Activated CD4-positive, alpha-beta T cell treated with anti-CD3 and anti-CD28 coated beads, Interleukin-2, amount 10 ng/mL, durations not matched to agents 7 days and 5 days (primary cell): ENCODE measurements around the gene SNRNP40. TPM values are rescaled to one million over a fixed set of nuclear protein-coding genes. Genes with fewer than 3 reads are reported as not detected.
A peak's percentile ranks its signal among the peaks of the same experiment; 100 is the strongest.

ENCODE experiments used
- CTCF ChIA-PET: fragments of 350-600 bp; sonication (Branson Sonifier 250); formaldehyde crosslinking; loops from one replicate; lab custom pipeline; 2021; ENCODE audit warnings: antibody characterized with exemption; lab: Charles Lee
- POLR2A ChIA-PET: fragments of 350-600 bp; sonication (Branson Sonifier 250); formaldehyde crosslinking; loops from one replicate; lab custom pipeline; 2021; ENCODE audit warnings: antibody characterized with exemption; lab: Charles Lee
- DNase-seq: peaks from one replicate; pipeline ENCODE4 v3.0.0-alpha.2; 2020
- H3K27ac Mint-ChIP-seq: one replicate; pipeline ENCODE4 v1.8.0; 2021; ENCODE audit warnings: mild to moderate bottlenecking, moderate library complexity, mixed read lengths
- H3K27me3 Mint-ChIP-seq: one replicate; pipeline ENCODE4 v1.8.0; 2021; ENCODE audit warnings: mixed read lengths
- H3K36me3 Mint-ChIP-seq: one replicate; pipeline ENCODE4 v1.8.0; 2021; ENCODE audit warnings: low read depth, mixed read lengths
- H3K4me1 Mint-ChIP-seq: one replicate; pipeline ENCODE4 v1.8.0; 2021; ENCODE audit warnings: mixed read lengths
- H3K4me3 Mint-ChIP-seq: one replicate; pipeline ENCODE4 v1.8.0; 2021; ENCODE audit warnings: mild to moderate bottlenecking, moderate library complexity, mixed read lengths
- H3K9me3 Mint-ChIP-seq: one replicate; pipeline ENCODE4 v1.8.0; 2021; ENCODE audit warnings: mixed read lengths
- total RNA-seq, 2 experiments: library from RNA; stranded (reverse); gene quantifications; one replicate each; pipeline ENCODE4 v1.2.3, GENCODE V29; 2021

SNRNP40 gene
- total RNA-seq, 2 experiments from 2014 or later: 90.3 to 106 TPM

DNA sequence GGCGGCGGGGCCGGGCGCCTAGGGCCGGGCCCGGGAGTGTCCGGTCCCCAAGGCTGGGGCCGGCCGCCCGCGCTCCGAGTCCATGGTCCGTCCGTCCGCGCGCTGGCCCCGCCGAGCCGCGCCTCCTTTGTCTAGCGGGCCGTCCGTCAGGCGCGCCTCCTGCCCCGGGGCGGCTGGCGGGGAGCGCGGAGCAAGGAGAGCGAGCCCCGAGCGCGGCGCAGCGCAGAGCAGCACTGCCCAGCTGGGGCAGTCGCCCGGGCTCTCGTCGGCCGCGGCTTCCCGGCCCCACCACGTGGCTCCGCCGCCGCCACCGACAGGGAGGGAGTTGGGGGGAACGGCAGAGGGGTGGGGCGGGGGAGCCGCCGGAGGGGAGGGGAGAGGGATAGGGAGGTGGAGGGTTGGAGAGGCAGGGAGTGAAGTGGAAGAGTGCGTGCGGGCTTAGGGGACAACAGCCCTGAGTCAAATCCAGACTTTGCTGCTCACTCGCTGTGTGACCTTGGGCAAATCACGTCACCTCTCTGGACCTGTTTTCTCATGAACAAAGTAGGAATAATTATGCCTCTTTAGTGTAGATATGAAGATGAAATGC lies 56.8 kb downstream of the SNRNP40 start, which contains the start of gene NKAIN1:
Gene NKAIN1 (minus strand): TSS at position 235 of the 589 bp plus-strand sequence. CDS start 340 bp downstream, outside the sequence.
- Mint-ChIP-seq H3K9me3 (no peaks in the 10 kb centered on the region), H3K36me3 (peaks cover 5% of the 10 kb centered on the region), H3K27me3 (peaks cover 51% of the 10 kb centered on the region), H3K4me3 (peak within 1 kb of the TSS; percentile 61), H3K4me1 (peaks cover 21% of the 10 kb centered on the region), H3K27ac (peak within 1 kb of the TSS; percentile 50)
- POLR2A ChIA-PET: no interaction called here
- CTCF ChIA-PET: no interaction called here
- DNase-seq: no peak

GRCh38 chr1:31238986-31239613 lies 57.5 kb downstream of the SNRNP40 start:
- no peaks in the 10 kb centered on the region for H3K9me3 Mint-ChIP-seq
- H3K4me1 Mint-ChIP-seq: peaks cover 21% of the 10 kb centered on the region
- H3K27me3 Mint-ChIP-seq: peaks cover 52% of the 10 kb centered on the region
- CTCF ChIA-PET: no interaction called here
- peak; percentile 8 for DNase-seq
- no peak overlapping the region for H3K27ac Mint-ChIP-seq
- peak overlapping the region; percentile 61 for H3K4me3 Mint-ChIP-seq
- POLR2A ChIA-PET: no interaction called here
- H3K36me3 Mint-ChIP-seq: peaks cover 5% of the 10 kb centered on the region

DNA sequence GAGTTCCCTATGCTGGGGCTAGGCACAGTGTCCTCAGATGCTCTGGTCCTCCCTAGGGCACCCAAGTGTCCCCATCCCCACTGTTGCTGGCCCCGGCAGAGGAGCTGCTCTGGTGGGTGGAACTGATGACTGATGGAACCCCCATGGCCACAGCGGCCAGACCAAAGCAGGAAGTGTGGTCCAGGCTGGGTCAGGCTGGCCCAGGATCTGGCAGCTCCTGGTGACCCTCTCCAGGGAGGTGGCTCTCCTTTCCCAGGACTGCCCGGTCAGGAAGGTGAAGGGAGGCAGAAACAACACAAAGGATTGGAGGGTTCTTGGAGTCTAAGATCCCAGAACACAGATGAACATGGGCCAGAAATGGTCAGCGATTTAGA lies 58.0 kb downstream of the SNRNP40 start:
- ChIA-PET CTCF (no interaction called here), POLR2A (interaction anchor here (0.6 kb wide), 1 partner anchor 87 kb away, joined by 3 read pairs; no protein-coding TSS in a partner anchor)
- Mint-ChIP-seq H3K9me3 (no peaks in the 10 kb centered on the region), H3K27ac (no peak overlapping the region), H3K36me3 (peaks cover 5% of the 10 kb centered on the region), H3K4me1 (peaks cover 21% of the 10 kb centered on the region), H3K27me3 (peaks cover 52% of the 10 kb centered on the region), H3K4me3 (peak overlapping the region; percentile 61)
- no peak for DNase-seq

GRCh38 chr1:31234870-31235269 lies 61.7 kb downstream of the SNRNP40 start:
- H3K27me3 Mint-ChIP-seq: peaks cover 39% of the 10 kb centered on the region
- no peak overlapping the region for H3K27ac Mint-ChIP-seq
- peaks cover 5% of the 10 kb centered on the region for H3K4me1 Mint-ChIP-seq
- H3K9me3 Mint-ChIP-seq: no peaks in the 10 kb centered on the region
- peaks cover under 1% of the 10 kb centered on the region for H3K36me3 Mint-ChIP-seq
- H3K4me3 Mint-ChIP-seq: no peak overlapping the region
- CTCF ChIA-PET: interaction anchor here (0.6 to 1.1 kb wide), 2 partner anchors 12 to 16 kb away, joined by 3 read pairs; no protein-coding TSS in a partner anchor
- no peak for DNase-seq
- POLR2A ChIA-PET: no interaction called here

GRCh38 chr1:31234123-31234708 lies 62.4 kb downstream of the SNRNP40 start:
- Mint-ChIP-seq H3K4me3 (no peak overlapping the region), H3K36me3 (no peaks in the 10 kb centered on the region), H3K9me3 (no peaks in the 10 kb centered on the region), H3K27me3 (peaks cover 38% of the 10 kb centered on the region), H3K4me1 (peaks cover 5% of the 10 kb centered on the region), H3K27ac (no peak overlapping the region)
- ChIA-PET CTCF (interaction anchor here (0.6 to 1.6 kb wide), 2 partner anchors 12 to 44 kb away, joined by 3 read pairs; no protein-coding TSS in a partner anchor), POLR2A (no interaction called here)
- no peak for DNase-seq

- peaks cover 23% of the 10 kb centered on the region for H3K27me3 Mint-ChIP-seq
- H3K36me3 Mint-ChIP-seq: no peaks in the 10 kb centered on the region
- H3K27ac Mint-ChIP-seq: no peak overlapping the region
- POLR2A ChIA-PET: no interaction called here
- no peaks in the 10 kb centered on the region for H3K9me3 Mint-ChIP-seq
- no peak for DNase-seq
- no peaks in the 10 kb centered on the region for H3K4me1 Mint-ChIP-seq
- no peak overlapping the region for H3K4me3 Mint-ChIP-seq
- CTCF ChIA-PET: interaction anchor here (1.6 kb wide), 1 partner anchor 45 kb away, joined by 3 read pairs; no protein-coding TSS in a partner anchor
Observed at GRCh38 chr1:31232689-31233088, 63.9 kb downstream of the SNRNP40 start.

DNA sequence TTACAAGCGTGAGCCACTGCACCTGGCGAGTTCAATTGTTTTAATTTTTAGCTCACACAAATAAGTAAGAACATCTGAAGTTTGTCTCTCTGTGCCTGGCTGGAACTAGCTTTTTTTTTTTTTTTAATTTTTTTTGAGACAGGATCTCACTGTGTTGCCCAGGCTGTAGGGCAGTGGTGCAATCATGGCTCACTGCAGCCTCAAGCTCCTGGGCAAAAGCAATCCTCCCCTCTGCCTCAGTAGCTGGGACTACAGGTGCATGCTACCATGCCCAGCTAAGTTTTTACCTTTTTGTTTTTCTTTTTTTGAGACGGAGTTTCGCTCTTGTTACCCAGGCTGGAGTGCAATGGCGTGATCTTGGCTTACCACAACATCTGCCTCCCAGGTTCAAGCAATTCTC lies 64.8 kb downstream of the SNRNP40 start:
- no peaks in the 10 kb centered on the region for H3K36me3 Mint-ChIP-seq
- POLR2A ChIA-PET: no interaction called here
- CTCF ChIA-PET: interaction anchor here (0.6 kb wide), 1 partner anchor 71 kb away, joined by 3 read pairs; no protein-coding TSS in a partner anchor
- peaks cover 15% of the 10 kb centered on the region for H3K27me3 Mint-ChIP-seq
- no peak overlapping the region for H3K4me3 Mint-ChIP-seq
- no peak for DNase-seq
- no peaks in the 10 kb centered on the region for H3K4me1 Mint-ChIP-seq
- no peak overlapping the region for H3K27ac Mint-ChIP-seq
- H3K9me3 Mint-ChIP-seq: no peaks in the 10 kb centered on the region

GRCh38 chr1:31230378-31230777 lies 66.2 kb downstream of the SNRNP40 start:
- Mint-ChIP-seq H3K27ac (no peak overlapping the region), H3K9me3 (no peaks in the 10 kb centered on the region), H3K4me1 (no peaks in the 10 kb centered on the region), H3K4me3 (no peak overlapping the region), H3K27me3 (peaks cover 6% of the 10 kb centered on the region), H3K36me3 (no peaks in the 10 kb centered on the region)
- ChIA-PET CTCF (interaction anchor here (0.6 to 1.2 kb wide), 2 partner anchors 19 to 139 kb away, joined by 3 to 4 read pairs; no protein-coding TSS in a partner anchor), POLR2A (no interaction called here)
- no peak for DNase-seq

DNA sequence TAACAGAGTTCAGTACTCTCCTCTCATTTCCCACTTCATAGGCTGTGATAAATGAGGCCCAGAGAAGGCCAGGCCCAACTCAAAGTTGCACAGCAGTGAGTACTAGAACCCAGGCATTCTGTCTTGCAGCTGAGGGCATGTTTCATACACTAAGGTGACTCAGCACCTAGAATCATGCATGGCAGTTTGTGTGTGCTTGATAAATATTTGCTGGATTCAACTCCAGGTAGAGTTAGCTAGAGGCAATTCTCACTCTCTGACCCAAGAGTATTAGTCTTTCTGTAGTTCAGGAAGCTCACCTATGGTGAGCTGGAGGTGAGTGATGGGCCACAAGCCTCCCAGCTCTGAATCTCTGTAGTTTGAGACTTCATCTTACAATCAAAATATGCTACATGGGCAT lies 67.6 kb downstream of the SNRNP40 start:
- no peak overlapping the region for H3K27ac Mint-ChIP-seq
- POLR2A ChIA-PET: no interaction called here
- CTCF ChIA-PET: no interaction called here
- no peak for DNase-seq
- no peaks in the 10 kb centered on the region for H3K36me3 Mint-ChIP-seq
- H3K4me1 Mint-ChIP-seq: no peaks in the 10 kb centered on the region
- H3K27me3 Mint-ChIP-seq: no peaks in the 10 kb centered on the region
- H3K9me3 Mint-ChIP-seq: no peaks in the 10 kb centered on the region
- H3K4me3 Mint-ChIP-seq: no peak overlapping the region

DNA sequence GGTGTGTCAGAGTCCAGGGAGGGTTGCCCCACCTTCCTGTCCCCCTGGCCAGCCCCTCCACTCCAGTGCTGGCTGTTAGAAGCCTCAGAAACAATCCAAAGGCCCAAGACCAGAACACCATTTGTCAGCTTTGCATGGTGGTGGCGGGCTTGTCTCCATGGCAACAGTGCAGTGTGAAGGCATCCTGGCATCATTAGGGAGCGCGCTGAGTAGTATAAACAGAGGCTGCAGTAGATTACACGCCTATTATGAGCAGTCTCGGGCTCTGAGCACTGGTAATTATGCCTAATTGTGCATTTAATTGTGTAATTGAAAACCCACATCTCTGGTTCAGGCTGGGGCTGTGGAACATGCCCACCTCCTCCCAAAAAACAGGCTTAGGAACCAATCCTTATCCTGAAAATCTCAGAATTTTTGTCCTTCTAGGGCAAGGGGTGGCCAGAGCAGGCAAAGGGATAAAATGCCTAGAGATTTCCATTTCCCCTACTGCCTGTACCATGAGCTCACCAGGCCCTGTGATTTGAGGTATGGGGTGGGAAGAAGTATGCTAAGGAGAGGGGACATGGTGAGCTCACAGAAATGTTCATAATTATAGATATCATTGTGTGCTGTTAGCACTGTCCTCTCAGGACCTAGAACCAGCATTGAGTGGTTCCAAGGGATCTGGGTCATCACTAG lies 68.6 kb downstream of the SNRNP40 start:
- no peak overlapping the region for H3K4me3 Mint-ChIP-seq
- H3K27ac Mint-ChIP-seq: no peak overlapping the region
- POLR2A ChIA-PET: no interaction called here
- CTCF ChIA-PET: no interaction called here
- H3K9me3 Mint-ChIP-seq: no peaks in the 10 kb centered on the region
- no peak for DNase-seq
- H3K36me3 Mint-ChIP-seq: no peaks in the 10 kb centered on the region
- no peaks in the 10 kb centered on the region for H3K27me3 Mint-ChIP-seq
- no peaks in the 10 kb centered on the region for H3K4me1 Mint-ChIP-seq

GRCh38 chr1:31224068-31224467 lies 72.5 kb downstream of the SNRNP40 start:
- Mint-ChIP-seq H3K27me3 (no peaks in the 10 kb centered on the region), H3K27ac (no peak overlapping the region), H3K4me1 (no peaks in the 10 kb centered on the region), H3K9me3 (no peaks in the 10 kb centered on the region), H3K4me3 (no peak overlapping the region), H3K36me3 (no peaks in the 10 kb centered on the region)
- CTCF ChIA-PET: no interaction called here
- DNase-seq: no peak
- POLR2A ChIA-PET: no interaction called here

- H3K27ac Mint-ChIP-seq: no peak overlapping the region
- H3K4me3 Mint-ChIP-seq: no peak overlapping the region
- H3K36me3 Mint-ChIP-seq: no peaks in the 10 kb centered on the region
- no peaks in the 10 kb centered on the region for H3K9me3 Mint-ChIP-seq
- DNase-seq: no peak
- H3K27me3 Mint-ChIP-seq: no peaks in the 10 kb centered on the region
- ChIA-PET CTCF (interaction anchor here (0.6 kb wide), 1 partner anchor 12 kb away, joined by 3 read pairs; no protein-coding TSS in a partner anchor), POLR2A (no interaction called here)
- H3K4me1 Mint-ChIP-seq: no peaks in the 10 kb centered on the region
Observed at GRCh38 chr1:31222176-31222575, 74.4 kb downstream of the SNRNP40 start.

DNA sequence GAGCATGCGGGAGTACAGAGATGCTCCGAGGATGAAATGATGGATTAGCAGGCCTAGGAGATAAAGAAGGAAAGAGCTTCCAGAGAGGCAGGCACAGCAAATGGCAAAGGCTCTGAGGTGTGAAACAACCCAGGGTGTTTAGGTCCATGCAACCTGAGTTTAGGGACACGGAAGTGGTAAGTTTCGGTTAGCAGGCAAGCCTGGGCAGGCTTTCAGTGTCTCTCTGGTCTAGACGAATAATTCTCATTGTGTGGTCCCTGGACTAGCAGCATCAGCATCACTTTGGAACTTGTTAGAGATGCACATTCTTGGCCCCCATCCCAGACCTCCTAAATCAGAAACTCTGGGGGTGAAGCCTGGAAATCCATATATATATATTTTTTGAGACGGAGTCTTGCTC lies 75.5 kb downstream of the SNRNP40 start:
- H3K36me3 Mint-ChIP-seq: no peaks in the 10 kb centered on the region
- no peak overlapping the region for H3K4me3 Mint-ChIP-seq
- CTCF ChIA-PET: no interaction called here
- no peak overlapping the region for H3K27ac Mint-ChIP-seq
- no peaks in the 10 kb centered on the region for H3K4me1 Mint-ChIP-seq
- DNase-seq: no peak
- H3K9me3 Mint-ChIP-seq: no peaks in the 10 kb centered on the region
- H3K27me3 Mint-ChIP-seq: no peaks in the 10 kb centered on the region
- POLR2A ChIA-PET: no interaction called here
